ENCODE measurements around the gene CAMK2B. TPM values are rescaled to one million over a fixed set of nuclear protein-coding genes. Genes with fewer than 3 reads are reported as not detected.
A peak's percentile ranks its signal among the peaks of the same experiment; 100 is the strongest.

Gene CAMK2B
- total RNA-seq (2014; rRNA removed; shearing (Covaris generic); ENCODE audit: low replicate concordance): 0.54 and 2.0 TPM in 2 replicates

- no peaks in the 10 kb centered on the region for H3K9me3 ChIP-seq
- H3K36me3 ChIP-seq: no peaks in the 10 kb centered on the region
- no peaks in the 10 kb centered on the region for H3K27me3 ChIP-seq
- H3K4me3 ChIP-seq: peak within 1 kb of the TSS; percentile 9; the same call in 1 of the 2 replicates
- peak; percentile 29 for DNase-seq
These were observed at the start of gene CAMK2B for GRCh38 chr7:44325201-44325671. Gene CAMK2B, minus strand, starts transcription at chr7:44325594. Its CDS starts 173 bp downstream, at chr7:44325421.

GRCh38 chr7:44374007-44374763, 48.8 kb upstream of the CAMK2B start:
- Histone ChIP-seq H3K27me3 (no peaks in the 10 kb centered on the region), H3K36me3 (no peaks in the 10 kb centered on the region), H3K9me3 (no peaks in the 10 kb centered on the region), H3K4me3 (no peak overlapping the region)
- DNase-seq: no peak

- no peaks in the 10 kb centered on the region for H3K36me3 ChIP-seq
- no peaks in the 10 kb centered on the region for H3K9me3 ChIP-seq
- H3K4me3 ChIP-seq: no peak overlapping the region
- DNase-seq: no peak
- no peaks in the 10 kb centered on the region for H3K27me3 ChIP-seq
These were observed 48.0 kb upstream of the CAMK2B start for GRCh38 chr7:44373418-44373740.

- Histone ChIP-seq H3K27me3 (no peaks in the 10 kb centered on the region), H3K4me3 (no peak overlapping the region), H3K9me3 (no peaks in the 10 kb centered on the region), H3K36me3 (no peaks in the 10 kb centered on the region)
- DNase-seq: no peak
These were observed 47.4 kb upstream of the CAMK2B start for GRCh38 chr7:44372560-44373417.

- Histone ChIP-seq H3K36me3 (no peaks in the 10 kb centered on the region), H3K27me3 (no peaks in the 10 kb centered on the region), H3K9me3 (no peaks in the 10 kb centered on the region), H3K4me3 (no peak overlapping the region)
- no peak for DNase-seq
These were observed 43.5 kb upstream of the CAMK2B start for GRCh38 chr7:44368885-44369284.

- H3K9me3 ChIP-seq: no peaks in the 10 kb centered on the region
- no peaks in the 10 kb centered on the region for H3K36me3 ChIP-seq
- H3K27me3 ChIP-seq: no peaks in the 10 kb centered on the region
- H3K4me3 ChIP-seq: no peak overlapping the region
- no peak for DNase-seq
These were observed 43.1 kb upstream of the CAMK2B start for GRCh38 chr7:44368455-44368854.

- Histone ChIP-seq H3K9me3 (no peaks in the 10 kb centered on the region), H3K4me3 (no peak overlapping the region), H3K27me3 (no peaks in the 10 kb centered on the region), H3K36me3 (no peaks in the 10 kb centered on the region)
- no peak for DNase-seq
These were observed 42.2 kb upstream of the CAMK2B start for GRCh38 chr7:44367475-44368043.

- DNase-seq: no peak
- Histone ChIP-seq H3K4me3 (no peak overlapping the region), H3K9me3 (no peaks in the 10 kb centered on the region), H3K36me3 (no peaks in the 10 kb centered on the region), H3K27me3 (no peaks in the 10 kb centered on the region)
These were observed 41.6 kb upstream of the CAMK2B start for GRCh38 chr7:44366986-44367385.

GRCh38 chr7:44353668-44354067, 28.3 kb upstream of the CAMK2B start:
- Histone ChIP-seq H3K4me3 (no peak overlapping the region), H3K36me3 (no peaks in the 10 kb centered on the region), H3K27me3 (no peaks in the 10 kb centered on the region; the same call in 1 of the 2 replicates), H3K9me3 (peaks cover 43% of the 10 kb centered on the region)
- DNase-seq: no peak

GRCh38 chr7:44348851-44349781, 23.7 kb upstream of the CAMK2B start:
- Histone ChIP-seq H3K36me3 (no peaks in the 10 kb centered on the region), H3K4me3 (no peak overlapping the region), H3K27me3 (no peaks in the 10 kb centered on the region; the same call in 1 of the 2 replicates), H3K9me3 (peaks cover 23% of the 10 kb centered on the region)
- DNase-seq: no peak

- peaks cover 18% of the 10 kb centered on the region for H3K9me3 ChIP-seq
- no peak overlapping the region for H3K4me3 ChIP-seq
- no peak for DNase-seq
- H3K36me3 ChIP-seq: no peaks in the 10 kb centered on the region
- no peaks in the 10 kb centered on the region for H3K27me3 ChIP-seq
These were observed 22.9 kb upstream of the CAMK2B start for GRCh38 chr7:44348300-44348699.

GRCh38 chr7:44347546-44348114, 22.2 kb upstream of the CAMK2B start:
- Histone ChIP-seq H3K9me3 (peaks cover 18% of the 10 kb centered on the region), H3K27me3 (no peaks in the 10 kb centered on the region), H3K36me3 (no peaks in the 10 kb centered on the region), H3K4me3 (no peak overlapping the region)
- peak; percentile 71 for DNase-seq

GRCh38 chr7:44346063-44346462, 20.7 kb upstream of the CAMK2B start:
- Histone ChIP-seq H3K9me3 (peaks cover 10% of the 10 kb centered on the region), H3K36me3 (no peaks in the 10 kb centered on the region), H3K27me3 (no peaks in the 10 kb centered on the region), H3K4me3 (no peak overlapping the region)
- no peak for DNase-seq

- no peaks in the 10 kb centered on the region for H3K9me3 ChIP-seq
- DNase-seq: no peak
- H3K4me3 ChIP-seq: no peak overlapping the region
- no peaks in the 10 kb centered on the region for H3K36me3 ChIP-seq
- no peaks in the 10 kb centered on the region for H3K27me3 ChIP-seq
These were observed 16.0 kb upstream of the CAMK2B start for GRCh38 chr7:44341401-44341800.

- DNase-seq: no peak
- H3K27me3 ChIP-seq: no peaks in the 10 kb centered on the region
- no peaks in the 10 kb centered on the region for H3K9me3 ChIP-seq
- no peaks in the 10 kb centered on the region for H3K36me3 ChIP-seq
- no peak overlapping the region for H3K4me3 ChIP-seq
These were observed 13.2 kb upstream of the CAMK2B start for GRCh38 chr7:44338600-44338999.

GRCh38 chr7:44336491-44336890, 11.1 kb upstream of the CAMK2B start:
- Histone ChIP-seq H3K36me3 (no peaks in the 10 kb centered on the region), H3K9me3 (no peaks in the 10 kb centered on the region), H3K27me3 (no peaks in the 10 kb centered on the region), H3K4me3 (no peak overlapping the region)
- no peak for DNase-seq

Data from MG63 (cell line).